Breast epithelium (tissue), 4 donors: ENCODE results near the gene STX5. TPM values are rescaled to one million over a fixed set of nuclear protein-coding genes. Genes with fewer than 3 reads are reported as not detected.

Experiments
- DNase-seq, 2 donors: peaks; one replicate each; pipeline ENCODE4 v3.0.0-alpha.2; 2019; ENCODE audit warnings: low spot score in 2 of 2
- H3K27ac ChIP-seq, 2 donors: fragments of 200-600 bp; sonication (generic) in 1 of 2; one replicate each; pipeline ENCODE4 v1.5.1; 2016 to 2019; ENCODE audit warnings: mild to moderate bottlenecking in 1 of 2
- H3K27me3 ChIP-seq, 2 donors: fragments of 200-600 bp; sonication (generic) in 1 of 2; one replicate each; pipeline versions ENCODE4 v1.5.1 to v1.6.0; 2017 to 2019; ENCODE audit warnings: control low read depth in 1 of 2, mild to moderate bottlenecking in 1 of 2
- H3K36me3 ChIP-seq: fragments of 200-600 bp; one replicate; pipeline ENCODE4 v1.5.1; 2019
- H3K4me1 ChIP-seq, 2 donors: fragments of 200-600 bp; sonication (generic); one replicate each; pipeline ENCODE4 v1.5.1; 2016 to 2019; ENCODE audit warnings: control low read depth in 1 of 2
- H3K4me3 ChIP-seq, 3 donors: fragments of 200-600 bp; sonication (generic); 1 replicate in 2 of 3; 2 replicates in 1 of 3; pipeline ENCODE4 v1.5.1; 2016 to 2019; ENCODE audit warnings: mild to moderate bottlenecking in 3 of 3, moderate library complexity in 2 of 3
- H3K9me3 ChIP-seq, 2 donors: fragments of 200-600 bp; sonication (generic) in 1 of 2; one replicate each; pipeline ENCODE4 v1.5.1; 2016 to 2019; ENCODE audit warnings: control low read depth in 1 of 2
- POLR2A ChIP-seq: fragments of 450-650 bp; IDR thresholded peaks from one replicate; pipeline ENCODE4 v1.6.1; 2016; ENCODE audit warnings: antibody characterized with exemption, mild to moderate bottlenecking, moderate library complexity
- POLR2AphosphoS5 ChIP-seq, 3 donors: sonication (generic); formaldehyde crosslinking; IDR thresholded peaks; one replicate each; pipeline ENCODE4 v1.6.1; 2017; ENCODE audit warnings: antibody characterized with exemption in 3 of 3
- intact Hi-C: fragments of 100-400 bp; cut with DNase I; formaldehyde crosslinking; loops from one replicate; pipeline ENCODE4 v1.15.1; 2023; ENCODE audit warnings: low total_unique reads
- total RNA-seq, 3 donors: library from RNA; depleted of rRNA; stranded (reverse); fragments of >200 nt; gene quantifications; one replicate each; pipeline ENCODE4 v1.1.0, GENCODE V29; 2016
- TF ChIP-seq, protein P1 (sequence below), 3 donors: fragments of 450-650 bp; IDR thresholded peaks; one replicate each; pipeline ENCODE4 v1.5.1; 2016 to 2017; ENCODE audit warnings: antibody characterized with exemption in 3 of 3, mild to moderate bottlenecking in 3 of 3, moderate library complexity in 3 of 3

Gene STX5
- total RNA-seq, 3 donors from 2014 or later: 30.8 to 42.3 (median 34.2) TPM

DNA sequence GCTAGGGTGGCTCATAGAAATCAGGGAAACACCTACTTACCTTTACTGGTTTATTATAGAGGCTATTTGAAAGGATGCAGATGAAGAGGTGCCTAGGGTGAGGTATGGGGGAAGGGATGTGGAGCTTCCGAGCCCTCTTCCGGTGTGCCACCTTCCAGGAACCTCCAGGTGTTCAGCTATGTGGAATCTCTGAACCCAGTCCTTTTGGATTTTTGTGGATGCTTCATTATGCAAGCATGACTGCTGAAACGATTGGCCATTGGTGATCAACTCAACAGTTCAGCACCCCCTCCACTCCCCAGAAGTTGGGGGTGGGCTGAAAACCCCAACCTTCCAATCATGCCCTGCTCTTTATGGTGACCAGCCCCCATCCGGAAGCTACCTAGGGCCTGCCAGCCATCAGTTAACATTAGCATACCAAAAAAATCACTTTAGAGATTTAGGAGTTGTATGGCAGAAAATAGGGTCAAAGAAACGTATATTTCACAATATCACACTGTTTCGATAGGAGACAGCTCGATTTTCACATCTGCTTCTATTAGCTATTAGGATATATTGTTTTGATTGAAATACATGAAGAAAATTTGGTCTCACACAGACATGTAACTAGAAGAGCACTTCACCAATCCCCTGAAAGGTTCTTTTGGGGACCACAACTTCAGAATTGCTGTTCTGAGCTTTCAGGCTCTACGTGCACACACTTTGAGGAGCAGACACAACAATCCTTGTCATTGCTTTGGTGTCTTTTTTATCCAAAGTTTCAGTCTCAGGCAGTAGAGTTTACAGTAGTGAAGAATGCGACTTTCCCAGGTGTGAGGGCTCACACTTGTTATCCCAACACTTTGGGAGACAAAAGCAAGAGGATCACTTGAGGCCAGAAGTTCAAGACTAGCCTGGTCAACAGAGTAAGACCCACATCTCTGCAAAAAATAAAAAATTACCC, 73.7 kb downstream of the STX5 start:
- TF ChIP-seq POLR2AphosphoS5 (IDR thresholded peaks at IDR 0.05): no peak
- TF ChIP-seq, protein P1, sequence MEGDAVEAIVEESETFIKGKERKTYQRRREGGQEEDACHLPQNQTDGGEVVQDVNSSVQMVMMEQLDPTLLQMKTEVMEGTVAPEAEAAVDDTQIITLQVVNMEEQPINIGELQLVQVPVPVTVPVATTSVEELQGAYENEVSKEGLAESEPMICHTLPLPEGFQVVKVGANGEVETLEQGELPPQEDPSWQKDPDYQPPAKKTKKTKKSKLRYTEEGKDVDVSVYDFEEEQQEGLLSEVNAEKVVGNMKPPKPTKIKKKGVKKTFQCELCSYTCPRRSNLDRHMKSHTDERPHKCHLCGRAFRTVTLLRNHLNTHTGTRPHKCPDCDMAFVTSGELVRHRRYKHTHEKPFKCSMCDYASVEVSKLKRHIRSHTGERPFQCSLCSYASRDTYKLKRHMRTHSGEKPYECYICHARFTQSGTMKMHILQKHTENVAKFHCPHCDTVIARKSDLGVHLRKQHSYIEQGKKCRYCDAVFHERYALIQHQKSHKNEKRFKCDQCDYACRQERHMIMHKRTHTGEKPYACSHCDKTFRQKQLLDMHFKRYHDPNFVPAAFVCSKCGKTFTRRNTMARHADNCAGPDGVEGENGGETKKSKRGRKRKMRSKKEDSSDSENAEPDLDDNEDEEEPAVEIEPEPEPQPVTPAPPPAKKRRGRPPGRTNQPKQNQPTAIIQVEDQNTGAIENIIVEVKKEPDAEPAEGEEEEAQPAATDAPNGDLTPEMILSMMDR (IDR thresholded peaks at IDR 0.05): no peak
- TF ChIP-seq POLR2A: no peak
- Histone ChIP-seq H3K4me1 (peaks cover 0 to 9% of the 10 kb centered on the region in 2 donors), H3K36me3 (no peaks in the 10 kb centered on the region), H3K27me3 (no peaks in the 10 kb centered on the region), H3K9me3 (no peaks in the 10 kb centered on the region), H3K27ac (no peak overlapping the region), H3K4me3 (no peak overlapping the region)
- DNase-seq: no peak
- intact Hi-C loops: no loop called here

Other genes with a start within 250 kb of the STX5 start
- gene TUT1, start 240.5 kb downstream of the STX5 start, total RNA-seq: 10 to 100 TPM in 2 of 3 donors, 1 to 10 TPM in 1; 7.7 to 12.1 (median 10.7) TPM
- gene MTA2, start 230.2 kb downstream of the STX5 start, total RNA-seq: 10 to 100 TPM; 61.3 to 92.8 (median 85.5) TPM
- gene EML3, start 219.3 kb downstream of the STX5 start, total RNA-seq: 10 to 100 TPM; 34.7 to 58.7 (median 35.7) TPM
- 10 to 100 TPM in 2 of 3 donors, 1 to 10 TPM in 1; 8.5 to 11.5 (median 11.0) TPM for gene ROM1, start 218.8 kb downstream of the STX5 start, total RNA-seq
- 10 to 100 TPM; 19.0 to 38.0 (median 29.6) TPM for gene B3GAT3, start 210.1 kb downstream of the STX5 start, total RNA-seq
- gene GANAB, start 185.4 kb downstream of the STX5 start, total RNA-seq: 100 to 1,000 TPM; 114 to 116 (median 116) TPM
- 10 to 100 TPM; 14.6 to 19.0 (median 18.4) TPM for gene INTS5, start 178.7 kb downstream of the STX5 start, total RNA-seq
- 10 to 100 TPM; 22.9 to 42.9 (median 25.2) TPM for gene C11orf98, start 166.8 kb downstream of the STX5 start, total RNA-seq
- gene CSKMT, start 166.7 kb downstream of the STX5 start, total RNA-seq: 10 to 100 TPM in 1 of 3 donors, 1 to 10 TPM in 2; 5.4 to 16.1 (median 5.8) TPM
- gene UQCC3, start 160.4 kb downstream of the STX5 start, total RNA-seq: 1 to 10 TPM; 7.4 to 9.8 (median 8.3) TPM
- gene LBHD1, start 159.8 kb downstream of the STX5 start, total RNA-seq: 1 to 10 TPM; 4.3 to 6.0 (median 5.6) TPM
- gene UBXN1, start 153.0 kb downstream of the STX5 start, total RNA-seq: 100 to 1,000 TPM; 204 to 248 (median 239) TPM
- 10 to 100 TPM in 2 of 3 donors, 1 to 10 TPM in 1; 9.8 to 15.1 (median 13.6) TPM for gene LRRN4CL, start 142.5 kb downstream of the STX5 start, total RNA-seq
- gene BSCL2, start 124.6 kb downstream of the STX5 start, total RNA-seq: 10 to 100 TPM; 40.2 to 58.4 (median 54.1) TPM
- gene GNG3, start 124.4 kb downstream of the STX5 start, total RNA-seq: not detected
- 10 to 100 TPM; 22.3 to 24.5 (median 23.6) TPM for gene HNRNPUL2, start 104.6 kb downstream of the STX5 start, total RNA-seq
- gene TTC9C, start 103.6 kb downstream of the STX5 start, total RNA-seq: 10 to 100 TPM; 19.2 to 26.2 (median 25.8) TPM
- gene ZBTB3, start 77.9 kb downstream of the STX5 start, total RNA-seq: 1 to 10 TPM; 5.9 to 9.7 (median 9.0) TPM
- 10 to 100 TPM; 54.2 to 80.6 (median 65.5) TPM for gene POLR2G, start 70.5 kb downstream of the STX5 start, total RNA-seq
- 10 to 100 TPM; 14.1 to 20.8 (median 20.5) TPM for gene TAF6L, start 60.7 kb downstream of the STX5 start, total RNA-seq
- gene TMEM179B, start 44.6 kb downstream of the STX5 start, total RNA-seq: 10 to 100 TPM; 61.4 to 66.9 (median 64.9) TPM
- 10 to 100 TPM; 26.9 to 34.1 (median 29.8) TPM for gene TMEM223, start 40.0 kb downstream of the STX5 start, total RNA-seq
- gene NXF1, start 26.6 kb downstream of the STX5 start, total RNA-seq: 10 to 100 TPM; 74.9 to 89.3 (median 76.4) TPM
- 1 to 10 TPM in 1 of 3 donors, not detected in 2; 1.6 TPM for gene TEX54, start 790 bp upstream of the STX5 start, total RNA-seq
- gene WDR74, start 7.5 kb upstream of the STX5 start, total RNA-seq: 10 to 100 TPM; 46.6 to 62.6 (median 48.7) TPM
- 100 to 1,000 TPM; 147 to 214 (median 171) TPM for gene SLC3A2, start 48.8 kb upstream of the STX5 start, total RNA-seq
- gene CHRM1, start 89.3 kb upstream of the STX5 start, total RNA-seq: 1 to 10 TPM in 1 of 3 donors, under 1 TPM in 1, not detected in 1; 0.88 to 1.3 TPM
- not detected for gene SLC22A6, start 152.9 kb upstream of the STX5 start, total RNA-seq
- not detected for gene SLC22A8, start 183.8 kb upstream of the STX5 start, total RNA-seq